HepG2 (cell line): Measurements from ENCODE around the gene ACP1. TPM values are rescaled to one million over a fixed set of nuclear protein-coding genes. Genes with fewer than 3 reads are reported as not detected.
A peak's percentile ranks its signal among the peaks of the same experiment; 100 is the strongest.

ENCODE experiments used
- BORCS8-MEF2B ChIP-seq: sonication (generic); formaldehyde crosslinking; IDR thresholded peaks from 2 replicates; pipeline ENCODE4 v1.8.0; 2022; ENCODE audit warnings: mild to moderate bottlenecking, missing genetic modification reagents
- HNF4G ChIP-seq, 2 experiments: sonication (generic) in 1 of 2; formaldehyde crosslinking in 1 of 2; IDR thresholded peaks; 2 replicates each; pipeline versions ENCODE4 v1.4.0 to v1.6.1; 2011 to 2020; ENCODE audit warnings: borderline replicate concordance in 2 of 2, low read depth in 2 of 2, mild to moderate bottlenecking in 2 of 2, low read length in 1 of 2, missing genetic modification reagents in 1 of 2, moderate library complexity in 1 of 2
- SUZ12 ChIP-seq: fragments of 150-350 bp; IDR thresholded peaks from 2 replicates; pipeline ENCODE4 v1.6.1; 2014; ENCODE audit warnings: low read depth, low read length
- TEAD2 ChIP-seq: sonication (generic); formaldehyde crosslinking; IDR thresholded peaks from 2 replicates; pipeline ENCODE4 v1.9.0; 2021; ENCODE audit warnings: missing genetic modification reagents
- YEATS2 ChIP-seq: sonication (generic); formaldehyde crosslinking; IDR thresholded peaks from 2 replicates; pipeline ENCODE4 v1.4.0; 2020; ENCODE audit warnings: missing genetic modification reagents, borderline replicate concordance
- ZFAT ChIP-seq: sonication (generic); formaldehyde crosslinking; conservative IDR thresholded peaks from 2 replicates; pipeline ENCODE4 v1.8.1; 2023; ENCODE audit warnings: missing genetic modification reagents, inconsistent platforms
- ZMYM2 ChIP-seq: sonication (generic); formaldehyde crosslinking; IDR thresholded peaks from 2 replicates; pipeline ENCODE4 v1.8.0; 2022; ENCODE audit warnings: mild to moderate bottlenecking, missing genetic modification reagents
- ZNF235 ChIP-seq: sonication (generic); formaldehyde crosslinking; IDR thresholded peaks from 2 replicates; pipeline ENCODE4 v1.8.1; 2023; ENCODE audit warnings: mild to moderate bottlenecking, missing genetic modification reagents, borderline replicate concordance
- ZNF354B ChIP-seq: sonication (generic); formaldehyde crosslinking; IDR thresholded peaks from 2 replicates; pipeline ENCODE4 v1.8.0; 2022; ENCODE audit warnings: mild to moderate bottlenecking, missing genetic modification reagents
- ZNF441 ChIP-seq: sonication (generic); formaldehyde crosslinking; IDR thresholded peaks from 2 replicates; pipeline ENCODE4 v1.7.0; 2021; ENCODE audit warnings: missing genetic modification reagents, borderline replicate concordance
- polyA plus RNA-seq, 8 experiments: library from polyadenylated mRNA; depleted of rRNA in 3 of 8; stranded (reverse) in 7 of 8; unstranded in 1 of 8; fragments of >200 nt; fragmentation: Illumina TruSeq in 4 of 8; extraction: Trizol in 4 of 8; gene quantifications; 2 replicates each; pipeline versions ENCODE4 v1.2.1 to v1.2.3, GENCODE V29; 2011 to 2016; ENCODE audit warnings: low read depth in 4 of 8, missing spikeins in 1 of 8, mixed read lengths in 1 of 8; ENCODE audit not compliant: insufficient read depth in 1 of 8
- total RNA-seq, 5 experiments: library from RNA; depleted of rRNA; stranded (reverse); fragments of >200 nt; fragmentation: Illumina TruSeq; extraction: Trizol; gene quantifications; 2 replicates each; pipeline ENCODE4 v1.2.3, GENCODE V29; 2016; ENCODE audit warnings: low read depth in 1 of 5
- TF ChIP-seq, protein P1 (sequence below): sonication (generic); formaldehyde crosslinking; IDR thresholded peaks from 2 replicates; pipeline ENCODE4 v1.9.0; 2021; ENCODE audit warnings: mild to moderate bottlenecking, missing genetic modification reagents
- TF ChIP-seq, protein P2 (sequence below): sonication (generic); formaldehyde crosslinking; IDR thresholded peaks from 2 replicates; pipeline ENCODE4 v1.5.0; 2020; ENCODE audit warnings: mild to moderate bottlenecking, missing genetic modification reagents
- TF ChIP-seq, protein P3 (sequence below): sonication (generic); formaldehyde crosslinking; IDR thresholded peaks from 2 replicates; pipeline ENCODE4 v1.4.0; 2020; ENCODE audit warnings: missing genetic modification reagents, borderline replicate concordance
- TF ChIP-seq, protein P4 (sequence below): sonication (generic); formaldehyde crosslinking; IDR thresholded peaks from 2 replicates; pipeline ENCODE4 v1.9.0; 2021; ENCODE audit warnings: missing genetic modification reagents, mild to moderate bottlenecking, borderline replicate concordance
- TF ChIP-seq, protein P5 (sequence below): sonication (generic); formaldehyde crosslinking; IDR thresholded peaks from 2 replicates; pipeline ENCODE4 v1.4.0; 2020; ENCODE audit warnings: mild to moderate bottlenecking, missing genetic modification reagents

The ACP1 gene
- total and polyA plus RNA-seq, 2 of the 13 experiments (the other 11 are each of a cell fraction or from before 2014, with no cell fraction given) = 246 to 348 TPM

DNA sequence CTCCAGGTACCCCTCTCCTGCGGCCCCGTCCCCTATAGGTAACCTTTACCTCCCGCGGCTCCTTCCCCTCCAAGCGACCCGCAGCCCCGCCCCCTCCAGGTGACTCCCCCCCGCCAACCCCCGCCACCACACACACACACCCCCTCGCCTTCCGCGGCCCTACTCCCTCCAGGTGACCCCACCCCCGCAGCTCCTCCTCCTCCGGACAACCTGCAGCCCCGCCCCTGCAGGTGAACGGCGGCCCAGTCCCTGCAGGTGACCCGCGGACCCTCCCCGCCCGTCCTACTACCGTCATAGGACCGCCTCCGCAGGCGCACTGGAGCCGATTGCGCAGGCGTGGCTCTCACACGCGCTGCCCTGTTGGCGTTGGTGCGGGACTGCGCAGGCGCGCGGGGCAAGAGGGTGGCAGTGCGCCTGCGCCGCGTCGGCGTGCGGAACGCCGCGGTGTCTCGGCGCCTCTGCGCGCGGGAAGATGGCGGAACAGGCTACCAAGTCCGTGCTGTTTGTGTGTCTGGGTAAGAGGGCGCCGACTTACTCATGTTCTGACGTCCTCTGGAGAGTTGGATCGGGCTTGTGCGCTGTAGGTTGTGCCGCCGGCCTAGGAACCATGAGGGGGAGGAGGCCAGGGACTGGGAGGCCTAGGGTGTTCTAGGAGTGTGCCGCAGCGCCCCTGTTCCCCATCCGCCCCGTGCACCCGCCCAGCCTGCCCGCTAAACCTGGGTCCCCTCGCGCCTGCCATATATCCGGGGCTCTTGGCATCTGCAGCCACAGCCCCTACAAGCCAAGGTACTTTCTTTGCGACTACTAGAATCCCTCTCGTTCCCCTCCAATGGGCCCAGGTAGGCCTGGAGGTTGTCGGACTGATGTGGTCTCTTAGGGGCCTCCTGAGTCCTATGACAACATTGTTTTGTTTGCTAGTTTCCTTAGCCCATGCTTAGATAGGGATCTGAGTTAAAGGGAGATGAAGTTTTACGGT, at the start of gene ACP1 (continued):
- TF ChIP-seq, protein P1, sequence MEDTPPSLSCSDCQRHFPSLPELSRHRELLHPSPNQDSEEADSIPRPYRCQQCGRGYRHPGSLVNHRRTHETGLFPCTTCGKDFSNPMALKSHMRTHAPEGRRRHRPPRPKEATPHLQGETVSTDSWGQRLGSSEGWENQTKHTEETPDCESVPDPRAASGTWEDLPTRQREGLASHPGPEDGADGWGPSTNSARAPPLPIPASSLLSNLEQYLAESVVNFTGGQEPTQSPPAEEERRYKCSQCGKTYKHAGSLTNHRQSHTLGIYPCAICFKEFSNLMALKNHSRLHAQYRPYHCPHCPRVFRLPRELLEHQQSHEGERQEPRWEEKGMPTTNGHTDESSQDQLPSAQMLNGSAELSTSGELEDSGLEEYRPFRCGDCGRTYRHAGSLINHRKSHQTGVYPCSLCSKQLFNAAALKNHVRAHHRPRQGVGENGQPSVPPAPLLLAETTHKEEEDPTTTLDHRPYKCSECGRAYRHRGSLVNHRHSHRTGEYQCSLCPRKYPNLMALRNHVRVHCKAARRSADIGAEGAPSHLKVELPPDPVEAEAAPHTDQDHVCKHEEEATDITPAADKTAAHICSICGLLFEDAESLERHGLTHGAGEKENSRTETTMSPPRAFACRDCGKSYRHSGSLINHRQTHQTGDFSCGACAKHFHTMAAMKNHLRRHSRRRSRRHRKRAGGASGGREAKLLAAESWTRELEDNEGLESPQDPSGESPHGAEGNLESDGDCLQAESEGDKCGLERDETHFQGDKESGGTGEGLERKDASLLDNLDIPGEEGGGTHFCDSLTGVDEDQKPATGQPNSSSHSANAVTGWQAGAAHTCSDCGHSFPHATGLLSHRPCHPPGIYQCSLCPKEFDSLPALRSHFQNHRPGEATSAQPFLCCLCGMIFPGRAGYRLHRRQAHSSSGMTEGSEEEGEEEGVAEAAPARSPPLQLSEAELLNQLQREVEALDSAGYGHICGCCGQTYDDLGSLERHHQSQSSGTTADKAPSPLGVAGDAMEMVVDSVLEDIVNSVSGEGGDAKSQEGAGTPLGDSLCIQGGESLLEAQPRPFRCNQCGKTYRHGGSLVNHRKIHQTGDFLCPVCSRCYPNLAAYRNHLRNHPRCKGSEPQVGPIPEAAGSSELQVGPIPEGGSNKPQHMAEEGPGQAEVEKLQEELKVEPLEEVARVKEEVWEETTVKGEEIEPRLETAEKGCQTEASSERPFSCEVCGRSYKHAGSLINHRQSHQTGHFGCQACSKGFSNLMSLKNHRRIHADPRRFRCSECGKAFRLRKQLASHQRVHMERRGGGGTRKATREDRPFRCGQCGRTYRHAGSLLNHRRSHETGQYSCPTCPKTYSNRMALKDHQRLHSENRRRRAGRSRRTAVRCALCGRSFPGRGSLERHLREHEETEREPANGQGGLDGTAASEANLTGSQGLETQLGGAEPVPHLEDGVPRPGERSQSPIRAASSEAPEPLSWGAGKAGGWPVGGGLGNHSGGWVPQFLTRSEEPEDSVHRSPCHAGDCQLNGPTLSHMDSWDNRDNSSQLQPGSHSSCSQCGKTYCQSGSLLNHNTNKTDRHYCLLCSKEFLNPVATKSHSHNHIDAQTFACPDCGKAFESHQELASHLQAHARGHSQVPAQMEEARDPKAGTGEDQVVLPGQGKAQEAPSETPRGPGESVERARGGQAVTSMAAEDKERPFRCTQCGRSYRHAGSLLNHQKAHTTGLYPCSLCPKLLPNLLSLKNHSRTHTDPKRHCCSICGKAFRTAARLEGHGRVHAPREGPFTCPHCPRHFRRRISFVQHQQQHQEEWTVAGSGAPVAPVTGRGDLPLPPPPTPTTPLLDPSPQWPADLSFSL (CRISPR knock-in tag) = no peak
- no peak for TF ChIP-seq ZFAT (CRISPR knock-in tag)
- TF ChIP-seq HNF4G (IDR thresholded peaks at IDR 0.05; ENCODE audit: borderline replicate concordance, low read depth, low read length) = 0 out of 2 replicates have a peak, but pooled peaks have one; percentile 6
- TF ChIP-seq HNF4G (CRISPR knock-in tag; IDR thresholded peaks at IDR 0.05; ENCODE audit: borderline replicate concordance, low read depth) = peak; percentile 42; the same call in 1 of the 2 replicates
- TF ChIP-seq, protein P2, sequence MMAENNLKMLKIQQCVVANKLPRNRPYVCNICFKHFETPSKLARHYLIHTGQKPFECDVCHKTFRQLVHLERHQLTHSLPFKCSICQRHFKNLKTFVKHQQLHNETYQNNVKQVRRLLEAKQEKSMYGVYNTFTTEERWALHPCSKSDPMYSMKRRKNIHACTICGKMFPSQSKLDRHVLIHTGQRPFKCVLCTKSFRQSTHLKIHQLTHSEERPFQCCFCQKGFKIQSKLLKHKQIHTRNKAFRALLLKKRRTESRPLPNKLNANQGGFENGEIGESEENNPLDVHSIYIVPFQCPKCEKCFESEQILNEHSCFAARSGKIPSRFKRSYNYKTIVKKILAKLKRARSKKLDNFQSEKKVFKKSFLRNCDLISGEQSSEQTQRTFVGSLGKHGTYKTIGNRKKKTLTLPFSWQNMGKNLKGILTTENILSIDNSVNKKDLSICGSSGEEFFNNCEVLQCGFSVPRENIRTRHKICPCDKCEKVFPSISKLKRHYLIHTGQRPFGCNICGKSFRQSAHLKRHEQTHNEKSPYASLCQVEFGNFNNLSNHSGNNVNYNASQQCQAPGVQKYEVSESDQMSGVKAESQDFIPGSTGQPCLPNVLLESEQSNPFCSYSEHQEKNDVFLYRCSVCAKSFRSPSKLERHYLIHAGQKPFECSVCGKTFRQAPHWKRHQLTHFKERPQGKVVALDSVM = no peak
- peak; percentile 70; the same call in 1 of the 2 replicates for TF ChIP-seq YEATS2 (CRISPR knock-in tag)
- TF ChIP-seq, protein P3, sequence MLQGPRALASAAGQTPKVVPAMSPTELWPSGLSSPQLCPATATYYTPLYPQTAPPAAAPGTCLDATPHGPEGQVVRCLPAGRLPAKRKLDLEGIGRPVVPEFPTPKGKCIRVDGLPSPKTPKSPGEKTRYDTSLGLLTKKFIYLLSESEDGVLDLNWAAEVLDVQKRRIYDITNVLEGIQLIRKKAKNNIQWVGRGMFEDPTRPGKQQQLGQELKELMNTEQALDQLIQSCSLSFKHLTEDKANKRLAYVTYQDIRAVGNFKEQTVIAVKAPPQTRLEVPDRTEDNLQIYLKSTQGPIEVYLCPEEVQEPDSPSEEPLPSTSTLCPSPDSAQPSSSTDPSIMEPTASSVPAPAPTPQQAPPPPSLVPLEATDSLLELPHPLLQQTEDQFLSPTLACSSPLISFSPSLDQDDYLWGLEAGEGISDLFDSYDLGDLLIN (CRISPR knock-in tag) = no peak
- TF ChIP-seq ZMYM2 (CRISPR knock-in tag) = no peak
- TF ChIP-seq, protein P4, sequence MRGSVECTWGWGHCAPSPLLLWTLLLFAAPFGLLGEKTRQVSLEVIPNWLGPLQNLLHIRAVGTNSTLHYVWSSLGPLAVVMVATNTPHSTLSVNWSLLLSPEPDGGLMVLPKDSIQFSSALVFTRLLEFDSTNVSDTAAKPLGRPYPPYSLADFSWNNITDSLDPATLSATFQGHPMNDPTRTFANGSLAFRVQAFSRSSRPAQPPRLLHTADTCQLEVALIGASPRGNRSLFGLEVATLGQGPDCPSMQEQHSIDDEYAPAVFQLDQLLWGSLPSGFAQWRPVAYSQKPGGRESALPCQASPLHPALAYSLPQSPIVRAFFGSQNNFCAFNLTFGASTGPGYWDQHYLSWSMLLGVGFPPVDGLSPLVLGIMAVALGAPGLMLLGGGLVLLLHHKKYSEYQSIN = no peak
- peak; percentile 96 for TF ChIP-seq ZNF441 (CRISPR knock-in tag)
- TF ChIP-seq SUZ12 = no peak
- no peak; the same call in 1 of the 2 replicates for TF ChIP-seq ZNF235 (CRISPR knock-in tag)
- TF ChIP-seq BORCS8-MEF2B (CRISPR knock-in tag) = peak; percentile 97
- TF ChIP-seq ZNF354B (CRISPR knock-in tag) = 0 out of 2 replicates have a peak, but pooled peaks have one; percentile 20
- TF ChIP-seq, protein P5, sequence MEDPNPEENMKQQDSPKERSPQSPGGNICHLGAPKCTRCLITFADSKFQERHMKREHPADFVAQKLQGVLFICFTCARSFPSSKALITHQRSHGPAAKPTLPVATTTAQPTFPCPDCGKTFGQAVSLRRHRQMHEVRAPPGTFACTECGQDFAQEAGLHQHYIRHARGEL (CRISPR knock-in tag) = 0 out of 2 replicates have a peak, but pooled peaks have one; percentile 20
- TF ChIP-seq TEAD2 (CRISPR knock-in tag) = no peak; the same call in 1 of the 2 replicates
